WTC11 (cell line): ENCODE measurements around the gene COPS3.

Experiments used
- AFF4 ChIP-seq: sonication (generic); formaldehyde crosslinking; IDR thresholded peaks from 2 replicates; pipeline ENCODE4 v1.8.1; 2023; ENCODE audit warnings: mild to moderate bottlenecking, missing genetic modification reagents, borderline replicate concordance
- CBFB ChIP-seq: sonication (generic); formaldehyde crosslinking; IDR thresholded peaks from 2 replicates; pipeline ENCODE4 v1.8.1; 2022; ENCODE audit warnings: mild to moderate bottlenecking, low read depth, missing genetic modification reagents
- CTCF ChIP-seq: fragments of 200-600 bp; IDR thresholded peaks from 2 replicates; pipeline ENCODE4 v1.8.0; 2022; ENCODE audit warnings: antibody characterized with exemption
- ELF4 ChIP-seq: sonication (generic); formaldehyde crosslinking; IDR thresholded peaks from 2 replicates; pipeline ENCODE4 v1.8.1; 2022; ENCODE audit warnings: low read depth, mild to moderate bottlenecking, moderate library complexity, missing genetic modification reagents
- ESRRA ChIP-seq: sonication (generic); formaldehyde crosslinking; IDR thresholded peaks from 2 replicates; pipeline ENCODE4 v1.8.1; 2022; ENCODE audit warnings: mild to moderate bottlenecking, missing genetic modification reagents, borderline replicate concordance
- ETV6 ChIP-seq: sonication (generic); formaldehyde crosslinking; IDR thresholded peaks from 2 replicates; pipeline ENCODE4 v1.8.1; 2022; ENCODE audit warnings: mild to moderate bottlenecking, missing genetic modification reagents
- MYBL2 ChIP-seq: sonication (generic); formaldehyde crosslinking; IDR thresholded peaks from 2 replicates; pipeline ENCODE4 v1.8.1; 2023; ENCODE audit warnings: mild to moderate bottlenecking, moderate library complexity, missing genetic modification reagents
- NFE2L1 ChIP-seq: sonication (generic); formaldehyde crosslinking; IDR thresholded peaks from 2 replicates; pipeline ENCODE4 v1.8.1; 2023; ENCODE audit warnings: missing genetic modification reagents
- NFYB ChIP-seq: sonication (generic); formaldehyde crosslinking; conservative IDR thresholded peaks from 2 replicates; pipeline ENCODE4 v1.8.0; 2022; ENCODE audit warnings: low read depth, missing genetic modification reagents
- TCF7 ChIP-seq: sonication (generic); formaldehyde crosslinking; IDR thresholded peaks from 2 replicates; pipeline ENCODE4 v1.8.0; 2022; ENCODE audit warnings: mild to moderate bottlenecking, low read depth, missing genetic modification reagents, moderate library complexity
- ZNF138 ChIP-seq: sonication (generic); formaldehyde crosslinking; conservative IDR thresholded peaks from 2 replicates; pipeline ENCODE4 v1.8.1; 2022; ENCODE audit warnings: mild to moderate bottlenecking, moderate library complexity, missing genetic modification reagents
- TF ChIP-seq, protein P1 (sequence below): sonication (generic); formaldehyde crosslinking; IDR thresholded peaks from 2 replicates; pipeline ENCODE4 v1.8.0; 2023; ENCODE audit warnings: mild to moderate bottlenecking, missing genetic modification reagents
- TF ChIP-seq, protein P2 (sequence below): sonication (generic); formaldehyde crosslinking; IDR thresholded peaks from 2 replicates; pipeline ENCODE4 v1.8.0; 2022; ENCODE audit warnings: mild to moderate bottlenecking, missing genetic modification reagents

- TF ChIP-seq CBFB (CRISPR knock-in tag), result no peak
- no peak for TF ChIP-seq ZNF138 (CRISPR knock-in tag)
- TF ChIP-seq CTCF, result no peak
- TF ChIP-seq ESRRA (CRISPR knock-in tag), result peak; percentile 70; the same call in 1 of the 2 replicates
- peak; percentile 79 for TF ChIP-seq NFYB (CRISPR knock-in tag)
- TF ChIP-seq MYBL2 (CRISPR knock-in tag), result no peak
- no peak for TF ChIP-seq NFE2L1
- no peak for TF ChIP-seq ETV6
- TF ChIP-seq TCF7 (CRISPR knock-in tag), result no peak
- TF ChIP-seq, protein P1, sequence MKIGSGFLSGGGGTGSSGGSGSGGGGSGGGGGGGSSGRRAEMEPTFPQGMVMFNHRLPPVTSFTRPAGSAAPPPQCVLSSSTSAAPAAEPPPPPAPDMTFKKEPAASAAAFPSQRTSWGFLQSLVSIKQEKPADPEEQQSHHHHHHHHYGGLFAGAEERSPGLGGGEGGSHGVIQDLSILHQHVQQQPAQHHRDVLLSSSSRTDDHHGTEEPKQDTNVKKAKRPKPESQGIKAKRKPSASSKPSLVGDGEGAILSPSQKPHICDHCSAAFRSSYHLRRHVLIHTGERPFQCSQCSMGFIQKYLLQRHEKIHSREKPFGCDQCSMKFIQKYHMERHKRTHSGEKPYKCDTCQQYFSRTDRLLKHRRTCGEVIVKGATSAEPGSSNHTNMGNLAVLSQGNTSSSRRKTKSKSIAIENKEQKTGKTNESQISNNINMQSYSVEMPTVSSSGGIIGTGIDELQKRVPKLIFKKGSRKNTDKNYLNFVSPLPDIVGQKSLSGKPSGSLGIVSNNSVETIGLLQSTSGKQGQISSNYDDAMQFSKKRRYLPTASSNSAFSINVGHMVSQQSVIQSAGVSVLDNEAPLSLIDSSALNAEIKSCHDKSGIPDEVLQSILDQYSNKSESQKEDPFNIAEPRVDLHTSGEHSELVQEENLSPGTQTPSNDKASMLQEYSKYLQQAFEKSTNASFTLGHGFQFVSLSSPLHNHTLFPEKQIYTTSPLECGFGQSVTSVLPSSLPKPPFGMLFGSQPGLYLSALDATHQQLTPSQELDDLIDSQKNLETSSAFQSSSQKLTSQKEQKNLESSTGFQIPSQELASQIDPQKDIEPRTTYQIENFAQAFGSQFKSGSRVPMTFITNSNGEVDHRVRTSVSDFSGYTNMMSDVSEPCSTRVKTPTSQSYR, result no peak
- no peak for TF ChIP-seq AFF4 (CRISPR knock-in tag)
- TF ChIP-seq ELF4 (CRISPR knock-in tag), result no peak
- TF ChIP-seq, protein P2, sequence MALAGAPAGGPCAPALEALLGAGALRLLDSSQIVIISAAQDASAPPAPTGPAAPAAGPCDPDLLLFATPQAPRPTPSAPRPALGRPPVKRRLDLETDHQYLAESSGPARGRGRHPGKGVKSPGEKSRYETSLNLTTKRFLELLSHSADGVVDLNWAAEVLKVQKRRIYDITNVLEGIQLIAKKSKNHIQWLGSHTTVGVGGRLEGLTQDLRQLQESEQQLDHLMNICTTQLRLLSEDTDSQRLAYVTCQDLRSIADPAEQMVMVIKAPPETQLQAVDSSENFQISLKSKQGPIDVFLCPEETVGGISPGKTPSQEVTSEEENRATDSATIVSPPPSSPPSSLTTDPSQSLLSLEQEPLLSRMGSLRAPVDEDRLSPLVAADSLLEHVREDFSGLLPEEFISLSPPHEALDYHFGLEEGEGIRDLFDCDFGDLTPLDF (CRISPR knock-in tag), result no peak
These were observed at the start of gene COPS3 for GRCh38 chr17:17280613-17281549.
